ENCODE measurements around the gene AOC2. TPM values are rescaled to one million over a fixed set of nuclear protein-coding genes. Genes with fewer than 3 reads are reported as not detected.
"Not testable (repeated sequence)": the region's sequence is repeated elsewhere in the genome, so short reads cannot be mapped to it uniquely, and the experiment has no call there.

AOC2 gene
- total and polyA plus RNA-seq, 2 donors, result 0.28 to 1.1 TPM

- no peak for DNase-seq (ENCODE audit: low read depth in 6 of 9, low spot score in 9 of 9)
- Histone ChIP-seq H3K9me3 (ENCODE audit: control insufficient read depth in 2 of 2, insufficient read depth in 1 of 2, low read length in 1 of 2) (peaks cover 0 to 1% of the 10 kb centered on the region in 2 donors), H3K27ac (ENCODE audit: low read depth in 1 of 2, low read length in 1 of 2) (no peak overlapping the region), H3K36me3 (ENCODE audit: control insufficient read depth in 2 of 2, insufficient read depth in 2 of 2, low read length in 1 of 2) (no peaks in the 10 kb centered on the region), H3K4me3 (ENCODE audit: low read length in 2 of 2) (no peak overlapping the region), H3K4me1 (ENCODE audit: control insufficient read depth in 2 of 2, insufficient read depth in 2 of 2, low read length in 2 of 2) (peaks cover 0 to 4% of the 10 kb centered on the region in 2 donors), H3K27me3 (ENCODE audit: control insufficient read depth in 2 of 2, insufficient read depth in 1 of 2, low read length in 1 of 2) (peaks cover 0 to 2% of the 10 kb centered on the region in 2 donors)
- 94% methylated on average over 7 of the region's 7 CpGs for WGBS
These were observed 21.3 kb downstream of the AOC2 start for GRCh38 chr17:42865638-42866094.

- H3K9me3 ChIP-seq (ENCODE audit: control insufficient read depth in 2 of 2, insufficient read depth in 1 of 2, low read length in 1 of 2), result peaks cover 0 to 7% of the 10 kb centered on the region in 2 donors
- no peaks in the 10 kb centered on the region for H3K36me3 ChIP-seq (ENCODE audit: control insufficient read depth in 2 of 2, insufficient read depth in 2 of 2, low read length in 1 of 2)
- DNase-seq (ENCODE audit: low read depth in 6 of 9, low spot score in 9 of 9), result no peak
- H3K4me3 ChIP-seq (ENCODE audit: low read length in 2 of 2), result no peak overlapping the region
- peaks cover 0 to 2% of the 10 kb centered on the region in 2 donors for H3K27me3 ChIP-seq (ENCODE audit: control insufficient read depth in 2 of 2, insufficient read depth in 1 of 2, low read length in 1 of 2)
- no peak overlapping the region for H3K27ac ChIP-seq (ENCODE audit: low read depth in 1 of 2, low read length in 1 of 2)
- WGBS, result 96% methylated on average over 4 of the region's 4 CpGs
- peaks cover 0 to 4% of the 10 kb centered on the region in 2 donors for H3K4me1 ChIP-seq (ENCODE audit: control insufficient read depth in 2 of 2, insufficient read depth in 2 of 2, low read length in 2 of 2)
These were observed 21.8 kb downstream of the AOC2 start for GRCh38 chr17:42866216-42866615.

- DNase-seq (ENCODE audit: low read depth in 6 of 9, low spot score in 9 of 9), result no peak
- Histone ChIP-seq H3K27me3 (ENCODE audit: control insufficient read depth in 2 of 2, insufficient read depth in 1 of 2, low read length in 1 of 2) (peaks cover 0 to 2% of the 10 kb centered on the region in 2 donors), H3K27ac (ENCODE audit: low read depth in 1 of 2, low read length in 1 of 2) (no peak overlapping the region), H3K36me3 (ENCODE audit: control insufficient read depth in 2 of 2, insufficient read depth in 2 of 2, low read length in 1 of 2) (no peaks in the 10 kb centered on the region), H3K9me3 (ENCODE audit: control insufficient read depth in 2 of 2, insufficient read depth in 1 of 2, low read length in 1 of 2) (peaks cover 0 to 12% of the 10 kb centered on the region in 2 donors), H3K4me3 (ENCODE audit: low read length in 2 of 2) (no peak overlapping the region), H3K4me1 (ENCODE audit: control insufficient read depth in 2 of 2, insufficient read depth in 2 of 2, low read length in 2 of 2) (peaks cover 0 to 4% of the 10 kb centered on the region in 2 donors)
- WGBS, result 86% methylated on average over 12 of the region's 12 CpGs
These were observed 22.5 kb downstream of the AOC2 start for GRCh38 chr17:42866631-42867575.

- not testable (repeated sequence) for H3K27ac ChIP-seq (ENCODE audit: low read depth in 1 of 2, low read length in 1 of 2); H3K27me3 ChIP-seq (ENCODE audit: control insufficient read depth in 2 of 2, insufficient read depth in 1 of 2, low read length in 1 of 2); H3K4me3 ChIP-seq (ENCODE audit: low read length in 2 of 2); H3K4me1 ChIP-seq (ENCODE audit: control insufficient read depth in 2 of 2, insufficient read depth in 2 of 2, low read length in 2 of 2); H3K36me3 ChIP-seq (ENCODE audit: control insufficient read depth in 2 of 2, insufficient read depth in 2 of 2, low read length in 1 of 2); DNase-seq (ENCODE audit: low read depth in 6 of 9, low spot score in 9 of 9)
- H3K9me3 ChIP-seq (ENCODE audit: control insufficient read depth in 2 of 2, insufficient read depth in 1 of 2, low read length in 1 of 2), result peaks cover 0 to 12% of the 10 kb centered on the region in 2 donors
- 97% methylated on average over 21 of the region's 21 CpGs for WGBS
These were observed 23.4 kb downstream of the AOC2 start for GRCh38 chr17:42867694-42868261.

- no peaks in the 10 kb centered on the region for H3K36me3 ChIP-seq (ENCODE audit: control insufficient read depth in 2 of 2, insufficient read depth in 2 of 2, low read length in 1 of 2)
- no peak for DNase-seq (ENCODE audit: low read depth in 6 of 9, low spot score in 9 of 9)
- 98% methylated on average over 12 of the region's 12 CpGs for WGBS
These were observed 24.0 kb downstream of the AOC2 start for GRCh38 chr17:42868338-42868737.

GRCh38 chr17:42871647-42872046 is 27.3 kb downstream of the AOC2 start:
- WGBS, result 99% methylated on average over 4 of the region's 4 CpGs
- DNase-seq (ENCODE audit: low read depth in 6 of 9, low spot score in 9 of 9), result no peak

More at GRCh38 chr17:42868338-42868737, 24.0 kb downstream of the AOC2 start:
- Histone ChIP-seq H3K27me3 (ENCODE audit: control insufficient read depth in 2 of 2, insufficient read depth in 1 of 2, low read length in 1 of 2) (peaks cover 0 to 2% of the 10 kb centered on the region in 2 donors), H3K4me3 (ENCODE audit: low read length in 2 of 2) (no peak overlapping the region), H3K4me1 (ENCODE audit: control insufficient read depth in 2 of 2, insufficient read depth in 2 of 2, low read length in 2 of 2) (peaks cover 0 to 4% of the 10 kb centered on the region in 2 donors), H3K27ac (ENCODE audit: low read depth in 1 of 2, low read length in 1 of 2) (no peak overlapping the region), H3K9me3 (ENCODE audit: control insufficient read depth in 2 of 2, insufficient read depth in 1 of 2, low read length in 1 of 2) (peaks cover 0 to 12% of the 10 kb centered on the region in 2 donors)

GRCh38 chr17:42872251-42872965 is 28.0 kb downstream of the AOC2 start:
- DNase-seq (ENCODE audit: low read depth in 6 of 9, low spot score in 9 of 9), result no peak
- Histone ChIP-seq H3K9me3 (ENCODE audit: control insufficient read depth in 2 of 2, insufficient read depth in 1 of 2, low read length in 1 of 2) (peaks cover 0 to 12% of the 10 kb centered on the region in 2 donors), H3K27ac (ENCODE audit: low read depth in 1 of 2, low read length in 1 of 2) (no peak overlapping the region), H3K27me3 (ENCODE audit: control insufficient read depth in 2 of 2, insufficient read depth in 1 of 2, low read length in 1 of 2) (no peaks in the 10 kb centered on the region), H3K4me1 (ENCODE audit: control insufficient read depth in 2 of 2, insufficient read depth in 2 of 2, low read length in 2 of 2) (no peaks in the 10 kb centered on the region), H3K36me3 (ENCODE audit: control insufficient read depth in 2 of 2, insufficient read depth in 2 of 2, low read length in 1 of 2) (no peaks in the 10 kb centered on the region), H3K4me3 (ENCODE audit: low read length in 2 of 2) (no peak overlapping the region)
- WGBS, result 97% methylated on average over 13 of the region's 13 CpGs

More at GRCh38 chr17:42871647-42872046, 27.3 kb downstream of the AOC2 start:
- Histone ChIP-seq H3K27me3 (ENCODE audit: control insufficient read depth in 2 of 2, insufficient read depth in 1 of 2, low read length in 1 of 2) (peaks cover 0 to under 1% of the 10 kb centered on the region in 2 donors), H3K36me3 (ENCODE audit: control insufficient read depth in 2 of 2, insufficient read depth in 2 of 2, low read length in 1 of 2) (no peaks in the 10 kb centered on the region), H3K4me1 (ENCODE audit: control insufficient read depth in 2 of 2, insufficient read depth in 2 of 2, low read length in 2 of 2) (no peaks in the 10 kb centered on the region), H3K27ac (ENCODE audit: low read depth in 1 of 2, low read length in 1 of 2) (no peak overlapping the region), H3K4me3 (ENCODE audit: low read length in 2 of 2) (no peak overlapping the region), H3K9me3 (ENCODE audit: control insufficient read depth in 2 of 2, insufficient read depth in 1 of 2, low read length in 1 of 2) (peaks cover 0 to 12% of the 10 kb centered on the region in 2 donors)

- H3K9me3 ChIP-seq (ENCODE audit: control insufficient read depth in 2 of 2, insufficient read depth in 1 of 2, low read length in 1 of 2), result peaks cover 0 to 12% of the 10 kb centered on the region in 2 donors
- H3K27ac ChIP-seq (ENCODE audit: low read depth in 1 of 2, low read length in 1 of 2), result no peak overlapping the region
- 96% methylated on average over 6 of the region's 6 CpGs for WGBS
- no peaks in the 10 kb centered on the region for H3K4me1 ChIP-seq (ENCODE audit: control insufficient read depth in 2 of 2, insufficient read depth in 2 of 2, low read length in 2 of 2)
- H3K27me3 ChIP-seq (ENCODE audit: control insufficient read depth in 2 of 2, insufficient read depth in 1 of 2, low read length in 1 of 2), result peaks cover 0 to 4% of the 10 kb centered on the region in 2 donors
- no peak overlapping the region for H3K4me3 ChIP-seq (ENCODE audit: low read length in 2 of 2)
- H3K36me3 ChIP-seq (ENCODE audit: control insufficient read depth in 2 of 2, insufficient read depth in 2 of 2, low read length in 1 of 2), result no peaks in the 10 kb centered on the region
- no peak for DNase-seq (ENCODE audit: low read depth in 6 of 9, low spot score in 9 of 9)
These were observed 28.9 kb downstream of the AOC2 start for GRCh38 chr17:42873315-42873714.

All from thymus (tissue), 11 donors.